Measurements from ENCODE around the gene PTBP1.
"Not testable (repeated sequence)": the region's sequence is repeated elsewhere in the genome, so short reads cannot be mapped to it uniquely, and the experiment has no call there.

The PTBP1 gene

GRCh38 chr19:834216-834615 is 37.0 kb downstream of the PTBP1 start:
- no peak for DNase-seq

DNA sequence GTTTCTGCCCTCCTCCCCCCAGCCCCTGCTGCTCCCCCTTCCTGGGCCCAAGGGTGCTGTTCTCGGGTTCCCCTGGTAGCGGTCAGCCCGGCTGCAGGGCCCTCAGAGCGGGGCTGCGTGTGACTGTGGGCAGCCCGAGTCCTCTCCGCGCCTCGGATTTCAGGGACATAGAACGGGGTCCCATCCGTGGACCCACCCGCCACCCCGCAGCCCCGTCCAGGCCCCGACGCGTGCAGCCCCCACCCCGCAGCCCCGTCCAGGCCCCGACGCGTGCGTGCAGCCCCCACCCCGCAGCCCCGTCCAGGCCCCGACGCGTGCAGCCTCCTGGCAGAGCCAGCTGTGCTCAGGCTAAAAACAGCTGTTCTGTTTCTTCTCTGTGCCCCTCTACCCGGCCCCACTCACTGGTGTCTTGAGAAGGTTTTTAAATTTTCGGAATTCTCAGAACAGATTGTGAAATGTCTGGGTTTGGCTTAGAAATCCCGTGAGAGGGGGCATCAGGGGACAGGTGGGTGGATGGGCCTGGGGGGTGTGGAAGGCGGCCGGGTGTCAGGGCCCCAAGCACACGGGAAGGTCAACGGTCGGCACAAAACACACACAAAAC is 38.1 kb downstream of the PTBP1 start:
- DNase-seq: no peak

DNA sequence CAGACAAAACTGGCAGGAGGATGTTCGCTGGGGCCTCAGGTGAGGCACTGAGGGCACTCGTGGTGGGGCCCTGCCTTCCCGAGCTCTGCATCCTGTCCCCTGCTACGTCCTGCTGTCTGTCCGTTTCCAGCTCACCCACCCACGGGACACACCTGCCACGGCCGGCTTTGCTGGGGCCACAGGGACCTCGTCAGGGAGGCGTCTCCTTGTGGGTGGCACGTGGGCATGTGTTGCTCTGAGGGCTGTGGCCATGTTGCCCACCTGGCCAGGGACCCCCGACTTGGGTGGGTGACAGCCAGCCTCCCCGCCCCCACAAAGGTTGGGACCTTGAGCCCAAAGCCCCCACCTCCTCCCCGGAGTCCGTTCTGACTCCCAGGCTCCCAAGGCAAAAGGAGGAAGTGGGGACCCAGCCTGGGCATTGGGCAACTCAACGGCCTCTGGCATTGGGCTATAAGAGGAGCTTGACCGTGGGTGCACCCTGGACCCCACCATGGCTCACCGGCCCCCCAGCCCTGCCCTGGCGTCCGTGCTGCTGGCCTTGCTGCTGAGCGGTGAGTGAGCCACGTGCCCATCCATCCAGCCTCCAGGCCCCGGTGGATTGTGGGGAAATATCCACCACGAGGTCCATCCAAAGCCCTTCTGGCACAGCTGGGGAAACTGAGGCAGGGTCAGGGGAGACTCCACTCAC is 43.4 kb downstream of the PTBP1 start, which contains the start of gene PRTN3:
TSS of gene PRTN3 (plus strand) at position 481 of the 688 bp plus-strand sequence. CDS start at position 491, 10 bp downstream.
- no peak for DNase-seq

- not testable (repeated sequence) for DNase-seq
Observed at GRCh38 chr19:842802-843179, 45.5 kb downstream of the PTBP1 start.

GRCh38 chr19:843180-843835 is 46.1 kb downstream of the PTBP1 start:
- DNase-seq: no peak

- DNase-seq: no peak
Observed at GRCh38 chr19:843836-844545, 46.7 kb downstream of the PTBP1 start.

DNA sequence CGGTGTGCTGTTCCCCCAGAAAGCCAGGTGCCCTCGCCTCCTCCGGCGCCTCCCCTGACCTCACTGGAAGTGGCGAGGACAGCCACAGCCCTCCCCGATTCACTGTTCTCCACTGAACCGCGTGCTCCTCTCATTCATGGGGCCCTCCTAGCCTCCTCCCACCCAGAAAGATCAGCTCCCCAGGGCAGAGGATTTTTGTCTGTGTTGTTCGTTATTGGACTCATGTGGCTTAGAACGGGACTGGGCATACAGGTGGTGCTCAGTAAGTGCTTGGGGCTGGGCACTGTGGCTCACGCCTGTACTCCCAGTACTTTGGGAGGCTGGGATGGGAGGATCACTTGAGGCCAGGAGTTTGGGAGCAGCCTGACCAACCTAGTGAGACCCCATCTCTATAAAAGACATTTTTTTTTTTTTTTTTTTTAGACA is 47.3 kb downstream of the PTBP1 start:
- no peak for DNase-seq

- DNase-seq: no peak
Observed at GRCh38 chr19:845707-846521, 48.7 kb downstream of the PTBP1 start.

DNA sequence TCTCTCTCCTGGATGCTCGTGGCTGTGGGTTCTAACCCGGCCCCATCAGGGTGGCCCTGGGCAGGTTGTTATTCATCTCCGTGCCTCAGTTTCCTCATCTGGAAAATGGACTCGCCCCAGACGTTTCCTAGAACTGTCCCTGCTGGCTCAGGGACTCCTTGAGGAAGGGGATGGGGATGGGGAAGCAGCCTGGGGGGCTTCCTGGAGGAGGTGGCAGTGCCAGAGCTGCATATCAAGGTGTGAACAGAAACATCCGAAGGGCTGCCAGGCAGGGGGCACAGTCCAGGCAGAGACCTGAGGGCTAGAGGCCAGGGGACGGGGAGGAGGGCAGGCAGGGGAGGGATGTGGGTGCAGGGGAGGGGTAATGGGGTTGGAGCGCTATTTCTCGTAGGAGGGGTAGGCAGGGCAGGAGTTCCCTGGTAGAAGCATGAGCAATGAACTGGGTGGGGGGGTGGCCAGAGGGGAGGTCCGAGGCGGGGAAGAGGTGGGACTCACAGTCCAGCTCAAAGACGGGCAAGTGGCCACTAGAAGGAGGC is 51.2 kb downstream of the PTBP1 start:
- DNase-seq: no peak

DNA sequence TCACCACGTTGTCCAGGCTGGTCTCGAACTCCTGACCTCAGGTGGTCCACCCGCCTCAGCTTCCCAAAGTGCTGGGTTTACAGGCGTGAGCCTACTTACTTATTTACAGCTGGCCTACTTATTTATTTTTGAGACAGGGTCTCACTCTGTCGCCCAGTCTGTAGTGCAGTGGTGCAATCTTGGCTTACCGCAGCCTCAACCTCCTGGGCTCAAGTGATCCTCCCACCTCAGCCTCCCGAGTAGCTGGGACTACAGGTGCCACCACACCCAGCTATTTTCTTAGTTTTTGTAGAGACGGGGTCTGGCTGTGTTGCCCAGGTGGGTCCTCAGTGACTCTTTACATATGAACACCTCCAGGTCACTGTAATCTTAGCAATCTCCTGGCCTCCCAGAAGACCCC is 51.9 kb downstream of the PTBP1 start:
- not testable (repeated sequence) for DNase-seq

DNA sequence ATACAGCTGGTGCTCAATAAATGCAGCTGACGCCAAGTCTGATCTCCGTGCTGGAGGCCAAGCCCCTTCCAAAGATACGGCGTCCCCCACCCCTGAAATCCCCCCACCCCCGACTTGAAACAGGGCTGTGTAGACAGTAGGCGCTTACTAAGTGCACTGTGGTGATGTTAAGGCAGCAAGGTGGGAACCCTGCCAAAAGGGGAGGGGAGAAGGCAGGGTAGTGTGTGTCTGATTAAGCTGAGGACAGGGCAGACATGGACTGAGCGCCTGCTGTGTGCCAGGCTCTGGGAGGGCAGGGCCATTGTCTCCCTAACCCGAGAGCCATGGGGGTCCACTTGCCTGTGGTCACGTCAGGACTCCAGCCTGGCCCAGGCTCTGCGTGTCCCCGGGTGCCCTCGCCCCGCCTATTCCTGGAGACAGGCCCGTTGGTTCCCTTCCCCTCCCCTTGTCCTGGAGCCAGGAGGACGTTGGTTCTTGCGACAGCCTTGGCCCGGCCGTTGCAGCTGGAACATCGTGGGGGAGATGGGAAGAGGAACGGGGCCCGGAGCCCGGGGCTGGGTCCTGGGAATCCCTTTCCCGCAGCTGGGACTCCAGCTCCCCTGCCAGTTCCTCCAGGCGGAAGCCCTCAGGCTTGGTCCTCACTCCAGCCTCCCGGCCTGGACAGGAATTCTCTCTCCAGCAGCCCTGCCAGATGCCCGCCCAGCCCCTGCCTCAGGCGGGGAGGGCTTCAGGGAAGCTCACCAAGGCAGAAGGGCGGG is 53.1 kb downstream of the PTBP1 start:
- DNase-seq: peak; percentile 54

DNA sequence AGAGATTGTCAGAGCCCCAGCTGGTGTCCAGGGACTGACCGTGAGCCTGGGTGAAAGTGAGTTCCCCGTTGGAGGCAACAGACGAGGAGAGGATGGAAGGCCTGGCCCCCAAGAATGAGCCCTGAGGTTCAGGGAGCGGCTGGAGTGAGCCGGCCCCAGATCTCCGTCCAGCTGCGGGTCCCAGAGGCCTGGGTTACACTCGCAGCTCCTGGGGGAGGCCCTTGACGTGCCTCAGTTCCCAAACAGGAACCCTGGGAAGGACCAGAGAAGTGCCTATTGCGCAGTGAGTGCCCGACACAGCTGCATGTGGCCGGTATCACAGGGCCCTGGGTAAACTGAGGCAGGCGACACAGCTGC is 53.7 kb downstream of the PTBP1 start:
- no peak for DNase-seq

DNA sequence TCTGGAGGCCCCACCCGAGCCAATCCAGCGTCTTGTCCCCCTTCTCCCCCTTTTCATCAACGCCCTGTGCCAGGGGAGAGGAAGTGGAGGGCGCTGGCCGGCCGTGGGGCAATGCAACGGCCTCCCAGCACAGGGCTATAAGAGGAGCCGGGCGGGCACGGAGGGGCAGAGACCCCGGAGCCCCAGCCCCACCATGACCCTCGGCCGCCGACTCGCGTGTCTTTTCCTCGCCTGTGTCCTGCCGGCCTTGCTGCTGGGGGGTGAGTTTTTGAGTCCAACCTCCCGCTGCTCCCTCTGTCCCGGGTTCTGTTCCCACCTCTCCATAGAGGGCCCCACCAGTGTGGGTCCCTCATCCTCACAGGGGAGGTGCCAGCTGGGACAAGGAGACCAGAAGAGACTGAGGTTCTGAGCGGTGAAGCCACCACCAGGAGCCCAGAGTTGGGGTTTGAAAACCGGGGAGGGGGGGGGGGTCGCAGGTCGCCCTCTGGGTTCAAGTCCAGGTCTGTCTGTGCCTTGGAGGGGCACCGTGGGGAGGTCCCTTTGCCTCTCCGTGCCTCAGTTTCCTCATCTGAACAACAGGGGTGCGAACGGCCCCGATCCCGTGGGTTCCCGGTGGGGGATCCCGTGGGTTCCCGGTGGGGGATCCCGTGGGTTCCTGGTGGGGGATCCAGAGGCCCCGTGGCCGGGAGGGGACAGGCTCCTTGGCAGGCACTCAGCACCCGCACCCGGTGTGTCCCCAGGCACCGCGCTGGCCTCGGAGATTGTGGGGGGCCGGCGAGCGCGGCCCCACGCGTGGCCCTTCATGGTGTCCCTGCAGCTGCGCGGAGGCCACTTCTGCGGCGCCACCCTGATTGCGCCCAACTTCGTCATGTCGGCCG is 55.1 kb downstream of the PTBP1 start, which contains the start of gene ELANE:
TSS of gene ELANE (plus strand) at position 168 of the 878 bp plus-strand sequence. CDS start at position 194, 26 bp downstream.
- no peak for DNase-seq

DNA sequence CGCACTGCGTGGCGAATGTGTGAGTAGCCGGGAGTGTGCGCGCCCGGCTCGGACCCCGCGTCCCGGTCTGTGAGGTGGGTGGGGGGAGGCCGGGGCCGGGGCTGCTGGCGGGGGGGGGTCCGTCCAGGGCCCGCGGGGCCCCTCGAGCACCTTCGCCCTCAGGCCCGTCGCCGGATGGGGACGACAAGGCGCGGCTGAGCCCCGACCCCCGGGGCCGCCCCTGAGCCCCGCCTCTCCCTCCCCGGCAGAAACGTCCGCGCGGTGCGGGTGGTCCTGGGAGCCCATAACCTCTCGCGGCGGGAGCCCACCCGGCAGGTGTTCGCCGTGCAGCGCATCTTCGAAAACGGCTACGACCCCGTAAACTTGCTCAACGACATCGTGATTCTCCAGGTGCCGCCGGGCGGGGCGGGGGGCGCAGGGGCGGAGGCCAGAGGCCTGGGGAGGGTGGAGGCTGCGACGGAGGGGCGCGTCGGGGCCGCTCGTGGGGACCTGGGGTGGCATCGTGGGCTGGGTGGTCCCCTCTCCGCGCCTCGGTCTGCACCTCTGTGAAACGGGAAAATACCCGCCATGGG is 55.8 kb downstream of the PTBP1 start:
- DNase-seq: no peak

GRCh38 chr19:853614-854220 is 56.5 kb downstream of the PTBP1 start:
- not testable (repeated sequence) for DNase-seq

DNA sequence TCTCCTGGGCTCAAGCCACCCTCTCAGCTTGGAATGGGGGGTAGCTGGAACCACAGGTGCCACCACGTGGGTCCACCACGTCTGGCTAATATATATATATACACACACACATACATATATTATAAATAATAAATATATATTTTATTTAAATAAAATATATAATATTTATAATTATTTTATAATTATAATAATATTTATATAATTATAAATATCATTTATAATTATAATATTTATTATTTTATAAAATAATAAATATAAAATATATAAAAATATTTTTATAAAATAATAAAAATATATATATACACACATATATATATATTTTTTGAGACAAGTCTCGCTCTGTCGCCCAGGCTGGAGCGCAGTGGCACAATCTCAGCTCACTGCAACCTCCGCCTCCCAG is 57.3 kb downstream of the PTBP1 start:
- no peak for DNase-seq

GRCh38 chr19:855142-855541 is 57.9 kb downstream of the PTBP1 start:
- DNase-seq: no peak

DNA sequence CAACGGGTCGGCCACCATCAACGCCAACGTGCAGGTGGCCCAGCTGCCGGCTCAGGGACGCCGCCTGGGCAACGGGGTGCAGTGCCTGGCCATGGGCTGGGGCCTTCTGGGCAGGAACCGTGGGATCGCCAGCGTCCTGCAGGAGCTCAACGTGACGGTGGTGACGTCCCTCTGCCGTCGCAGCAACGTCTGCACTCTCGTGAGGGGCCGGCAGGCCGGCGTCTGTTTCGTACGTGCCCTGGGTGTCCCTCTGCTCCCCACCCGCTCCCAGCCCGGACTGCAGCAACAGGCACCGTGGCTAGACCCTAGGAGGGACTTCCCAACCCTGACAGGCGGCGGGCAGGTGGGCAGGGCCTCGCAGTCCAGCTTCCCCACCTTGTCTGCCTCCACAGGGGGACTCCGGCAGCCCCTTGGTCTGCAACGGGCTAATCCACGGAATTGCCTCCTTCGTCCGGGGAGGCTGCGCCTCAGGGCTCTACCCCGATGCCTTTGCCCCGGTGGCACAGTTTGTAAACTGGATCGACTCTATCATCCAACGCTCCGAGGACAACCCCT is 58.4 kb downstream of the PTBP1 start:
- no peak for DNase-seq

DNA sequence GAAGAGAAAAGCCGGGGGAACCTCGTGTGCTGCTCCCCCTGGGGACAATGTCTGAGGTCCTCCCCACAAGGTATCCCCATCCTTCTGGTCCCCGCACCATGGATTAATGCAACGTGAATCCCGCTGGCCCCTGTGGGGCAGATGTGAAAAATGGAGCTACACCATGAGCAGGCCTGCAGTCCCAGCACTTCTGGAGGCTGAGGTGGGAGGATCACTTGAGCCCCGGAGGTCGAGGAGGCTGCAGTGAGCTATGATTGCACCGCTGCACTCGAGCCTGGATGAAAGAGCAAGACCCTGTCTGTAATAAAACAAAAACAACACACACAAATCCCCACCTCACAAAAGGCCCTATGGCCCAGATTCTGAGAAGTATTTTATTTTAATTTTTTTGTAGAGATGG is 61.0 kb downstream of the PTBP1 start:
- no peak for DNase-seq
